Endometrium (tissue), 2 donors: ENCODE measurements around the gene TBC1D22A.
"Not testable (repeated sequence)": the region's sequence is repeated elsewhere in the genome, so short reads cannot be mapped to it uniquely, and the experiment has no call there.

ENCODE experiments used
- FAIRE-seq: peaks from 2 replicates; lab custom pipeline; 2012; peaks lifted over from hg19 to GRCh38; lab: Jason Lieb, UNC
- donor health status: control.
- donor health status: control.

TBC1D22A gene

GRCh38 chr22:46762238-46763050 is at the start of gene TBC1D22A:
Gene TBC1D22A, plus strand, starts transcription at chr22:46762650. Its CDS starts 137 bp downstream, at chr22:46762787.
- peak; percentile 39 for FAIRE-seq

GRCh38 chr22:46714550-46714949 is 47.9 kb upstream of the TBC1D22A start:
- no peak for FAIRE-seq

GRCh38 chr22:46719921-46720320 is 42.5 kb upstream of the TBC1D22A start:
- FAIRE-seq, result no peak

GRCh38 chr22:46721501-46722085 is 40.9 kb upstream of the TBC1D22A start:
- no peak for FAIRE-seq

- no peak for FAIRE-seq
Observed at GRCh38 chr22:46723882-46724281, 38.6 kb upstream of the TBC1D22A start.

GRCh38 chr22:46725096-46725495 is 37.4 kb upstream of the TBC1D22A start:
- no peak for FAIRE-seq

GRCh38 chr22:46726066-46726985 is 36.1 kb upstream of the TBC1D22A start:
- FAIRE-seq, result no peak

- FAIRE-seq, result no peak
Observed at GRCh38 chr22:46726986-46727317, 35.5 kb upstream of the TBC1D22A start.

- no peak for FAIRE-seq
Observed at GRCh38 chr22:46727813-46728364, 34.6 kb upstream of the TBC1D22A start.

GRCh38 chr22:46728470-46728869 is 34.0 kb upstream of the TBC1D22A start:
- FAIRE-seq, result no peak

GRCh38 chr22:46730568-46731245 is 31.7 kb upstream of the TBC1D22A start:
- no peak for FAIRE-seq

- FAIRE-seq, result no peak
Observed at GRCh38 chr22:46731246-46732040, 31.0 kb upstream of the TBC1D22A start.

GRCh38 chr22:46732041-46732379 is 30.4 kb upstream of the TBC1D22A start:
- FAIRE-seq, result no peak

GRCh38 chr22:46732513-46732912 is 29.9 kb upstream of the TBC1D22A start:
- no peak for FAIRE-seq

- FAIRE-seq, result not testable (repeated sequence)
Observed at GRCh38 chr22:46734213-46734722, 28.2 kb upstream of the TBC1D22A start.

GRCh38 chr22:46734830-46735453 is 27.5 kb upstream of the TBC1D22A start:
- FAIRE-seq, result no peak

- FAIRE-seq, result no peak
Observed at GRCh38 chr22:46735747-46736608, 26.5 kb upstream of the TBC1D22A start.

GRCh38 chr22:46736705-46737104 is 25.7 kb upstream of the TBC1D22A start:
- no peak for FAIRE-seq
